AG10803 (cell line): ENCODE data around the gene OR2AG2.

ENCODE experiments used
- DNase-seq: peaks from one replicate; pipeline ENCODE4 v3.0.0; 2010; ENCODE audit warnings: low read depth
- H3K4me3 ChIP-seq: 2 replicates; pipeline ENCODE4 v1.5.1; 2011; ENCODE audit warnings: mild to moderate bottlenecking, low read length, control low read depth
- CTCF ChIP-seq: conservative IDR thresholded peaks from 2 replicates; pipeline ENCODE4 v1.5.1; 2011; ENCODE audit warnings: mild to moderate bottlenecking, low read length, control low read depth, inconsistent platforms

OR2AG2 gene

GRCh38 chr11:6755303-6755952 is 16.3 kb downstream of the OR2AG2 start:
- peak; percentile 96 for TF ChIP-seq CTCF
- no peak overlapping the region for H3K4me3 ChIP-seq
- DNase-seq = peak; percentile 20

- no peak overlapping the region for H3K4me3 ChIP-seq
- no peak for TF ChIP-seq CTCF
These were observed 24.6 kb downstream of the OR2AG2 start for GRCh38 chr11:6747097-6747668.

GRCh38 chr11:6746626-6747025 is 25.1 kb downstream of the OR2AG2 start:
- DNase-seq = no peak
- no peak for TF ChIP-seq CTCF
- H3K4me3 ChIP-seq = no peak overlapping the region

More at GRCh38 chr11:6747097-6747668, 24.6 kb downstream of the OR2AG2 start:
- DNase-seq = no peak

GRCh38 chr11:6746086-6746618 is 25.6 kb downstream of the OR2AG2 start:
- H3K4me3 ChIP-seq = no peak overlapping the region
- no peak for TF ChIP-seq CTCF
- DNase-seq = no peak

- no peak for TF ChIP-seq CTCF
- H3K4me3 ChIP-seq = no peak overlapping the region
- no peak for DNase-seq
These were observed 26.2 kb downstream of the OR2AG2 start for GRCh38 chr11:6745465-6746015.

GRCh38 chr11:6745018-6745417 is 26.8 kb downstream of the OR2AG2 start:
- no peak overlapping the region for H3K4me3 ChIP-seq
- no peak for DNase-seq
- TF ChIP-seq CTCF = no peak

- H3K4me3 ChIP-seq = no peak overlapping the region
- DNase-seq = no peak
- TF ChIP-seq CTCF = no peak
These were observed 29.5 kb downstream of the OR2AG2 start for GRCh38 chr11:6742260-6742659.
